GM23338 (cell line): ENCODE measurements around the gene LAX1. TPM values are rescaled to one million over a fixed set of nuclear protein-coding genes. Genes with fewer than 3 reads are reported as not detected.

Experiments
- ATAC-seq: fragments of 200-7000 bp; cut with Tn5 transposase; 3 replicates; pipeline ENCODE4 v1.9.1; 2020
- DNase-seq: peaks from one replicate; pipeline ENCODE4 v3.0.0-alpha.2; 2015; ENCODE audit warnings: low spot score
- H2AFZ ChIP-seq: fragments of 200-600 bp; sonication (generic); 2 replicates; pipeline ENCODE4 v1.8.0; 2016; ENCODE audit warnings: antibody characterized with exemption, mild to moderate bottlenecking, moderate library complexity
- H3F3A ChIP-seq: fragments of 200-600 bp; sonication (generic); replicated peaks from 2 replicates; pipeline ENCODE4 v1.8.0; 2017; ENCODE audit warnings: antibody characterized with exemption, mixed run types, low read depth
- H3K27ac ChIP-seq: fragments of 200-600 bp; sonication (generic); 2 replicates; pipeline ENCODE4 v1.6.1; 2016; ENCODE audit warnings: low read depth
- H3K27me3 ChIP-seq: fragments of 200-600 bp; sonication (generic); 2 replicates; pipeline ENCODE4 v1.8.0; 2016; ENCODE audit warnings: mild to moderate bottlenecking, mixed run types, moderate library complexity; ENCODE audit not compliant: insufficient read depth
- H3K36me3 ChIP-seq: fragments of 200-600 bp; sonication (generic); 2 replicates; pipeline ENCODE4 v1.8.0; 2016; ENCODE audit warnings: mild to moderate bottlenecking; ENCODE audit not compliant: insufficient read depth
- H3K4me1 ChIP-seq: fragments of 200-600 bp; sonication (generic); 2 replicates; pipeline ENCODE4 v1.8.0; 2016; ENCODE audit warnings: mild to moderate bottlenecking, moderate library complexity; ENCODE audit not compliant: insufficient read depth
- H3K4me2 ChIP-seq: fragments of 200-600 bp; sonication (generic); 2 replicates; pipeline ENCODE4 v1.7.1; 2017; ENCODE audit warnings: mixed run types
- H3K4me3 ChIP-seq: fragments of 200-600 bp; sonication (generic); 2 replicates; pipeline ENCODE4 v1.6.1; 2016; ENCODE audit warnings: mixed run types
- H3K79me2 ChIP-seq: fragments of 200-600 bp; sonication (generic); replicated peaks from 2 replicates; pipeline ENCODE4 v1.8.0; 2017; ENCODE audit warnings: mild to moderate bottlenecking; ENCODE audit not compliant: insufficient read depth
- H3K9me2 ChIP-seq: fragments of 200-600 bp; sonication (generic); 2 replicates; pipeline ENCODE4 v1.8.0; 2017; ENCODE audit not compliant: insufficient read depth
- H4K20me1 ChIP-seq: fragments of 200-600 bp; sonication (generic); replicated peaks from 2 replicates; pipeline ENCODE4 v1.8.0; 2017; ENCODE audit warnings: mild to moderate bottlenecking; ENCODE audit not compliant: insufficient read depth
- H3K27ac Mint-ChIP-seq: 2 replicates; pipeline ENCODE4 v1.8.0; 2020; ENCODE audit warnings: inconsistent platforms, mild to moderate bottlenecking, moderate library complexity, mixed read lengths
- H3K27me3 Mint-ChIP-seq: 3 replicates; pipeline ENCODE4 v1.8.0; 2022; ENCODE audit warnings: low read depth, mild to moderate bottlenecking, moderate library complexity, mixed read lengths, inconsistent platforms; ENCODE audit not compliant: insufficient read depth, poor library complexity
- H3K36me3 Mint-ChIP-seq: 3 replicates; pipeline ENCODE4 v1.8.0; 2021; ENCODE audit warnings: low read depth, mild to moderate bottlenecking, inconsistent platforms, moderate library complexity, mixed read lengths
- H3K4me1 Mint-ChIP-seq: 3 replicates; pipeline ENCODE4 v1.8.0; 2020; ENCODE audit warnings: mild to moderate bottlenecking, inconsistent platforms, mixed read lengths
- H3K4me3 Mint-ChIP-seq: 3 replicates; pipeline ENCODE4 v1.8.0; 2021; ENCODE audit warnings: moderate library complexity, mild to moderate bottlenecking, inconsistent platforms, mixed read lengths
- H3K9me3 Mint-ChIP-seq: 3 replicates; pipeline ENCODE4 v1.8.0; 2020; ENCODE audit warnings: moderate library complexity, mild to moderate bottlenecking, inconsistent platforms, mixed read lengths
- EZH2 ChIP-seq: fragments of 200-600 bp; sonication (generic); IDR thresholded peaks from one replicate; pipeline ENCODE4 v1.8.0; 2017; ENCODE audit warnings: antibody characterized with exemption, mild to moderate bottlenecking, low read depth; ENCODE audit not compliant: unreplicated experiment
- EZH2phosphoT487 ChIP-seq: fragments of 200-600 bp; sonication (generic); IDR thresholded peaks from one replicate; pipeline ENCODE4 v1.8.1; 2018; ENCODE audit warnings: antibody characterized with exemption; ENCODE audit not compliant: unreplicated experiment
- NANOG ChIP-seq: IDR thresholded peaks from 2 replicates; pipeline ENCODE4 v1.6.1; 2016; ENCODE audit warnings: antibody characterized with exemption, borderline replicate concordance
- POLR2AphosphoS5 ChIP-seq: IDR thresholded peaks from 2 replicates; pipeline ENCODE4 v1.6.1; 2016; ENCODE audit warnings: antibody characterized with exemption, low read depth
- STAT1 ChIP-seq: IDR thresholded peaks from one replicate; pipeline ENCODE4 v1.6.1; 2016; ENCODE audit warnings: antibody characterized with exemption; ENCODE audit not compliant: unreplicated experiment
- ZNF114 ChIP-seq: fragments of 250-450 bp; sonication (Bioruptor Pico); IDR thresholded peaks from 2 replicates; pipeline ENCODE4 v1.5.0; 2020; ENCODE audit warnings: mild to moderate bottlenecking, moderate library complexity
- ZNF331 ChIP-seq: fragments of 250-450 bp; sonication (Bioruptor Pico); IDR thresholded peaks from 2 replicates; pipeline ENCODE4 v1.5.0; 2020; ENCODE audit warnings: low read depth, mild to moderate bottlenecking, moderate library complexity
- polyA plus RNA-seq: library from polyadenylated mRNA; unstranded; fragments of >200 nt; fragmentation: Nextera tagmentation; extraction: Ambion mirVana; gene quantifications from 2 replicates; pipeline ENCODE4 v1.2.1, GENCODE V29; 2016
- total RNA-seq: library from RNA; depleted of rRNA; stranded (reverse); fragments of >200 nt; shearing (Covaris generic); gene quantifications from 2 replicates; pipeline ENCODE4 v1.2.3, GENCODE V29; 2014
- TF ChIP-seq, protein P1 (sequence below), 2 experiments: fragments of 200-600 bp in 1 of 2; sonication (generic) in 1 of 2; conservative IDR thresholded peaks; 2 replicates each; pipeline versions ENCODE4 v1.5.1 to v1.6.1; 2016 to 2017; ENCODE audit warnings: antibody characterized with exemption in 2 of 2, low read depth in 2 of 2, mild to moderate bottlenecking in 2 of 2, moderate library complexity in 1 of 2
- TF ChIP-seq, protein P2 (sequence below): fragments of 250-450 bp; sonication (Bioruptor Pico); IDR thresholded peaks from 2 replicates; pipeline ENCODE4 v1.5.0; 2020; ENCODE audit warnings: mild to moderate bottlenecking, moderate library complexity
- TF ChIP-seq, protein P3 (sequence below): IDR thresholded peaks from 2 replicates; pipeline ENCODE4 v1.6.1; 2016; ENCODE audit warnings: antibody characterized with exemption
- TF ChIP-seq, protein P4 (sequence below): IDR thresholded peaks from one replicate; pipeline ENCODE4 v1.6.1; 2018; ENCODE audit warnings: antibody characterized with exemption; ENCODE audit not compliant: unreplicated experiment

The LAX1 gene
- total and polyA plus RNA-seq, 2 experiments from 2014 or later: not detected

DNA sequence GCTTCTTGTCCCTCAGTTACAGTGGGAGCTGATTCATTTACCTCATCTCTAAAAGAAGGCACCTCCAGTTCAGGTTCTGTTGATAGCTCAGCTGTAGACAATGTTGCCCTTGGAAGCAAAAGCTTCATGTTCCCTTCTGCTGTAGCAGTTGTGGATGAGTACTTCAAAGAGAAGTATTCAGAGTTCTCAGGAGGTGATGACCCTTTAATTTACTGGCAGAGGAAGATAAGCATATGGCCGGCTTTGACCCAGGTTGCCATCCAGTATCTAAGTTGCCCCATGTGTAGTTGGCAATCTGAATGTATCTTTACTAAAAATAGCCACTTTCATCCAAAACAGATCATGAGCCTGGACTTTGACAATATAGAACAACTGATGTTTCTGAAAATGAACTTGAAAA lies 35.0 kb downstream of the LAX1 start (continued):
- TF ChIP-seq, protein P1, sequence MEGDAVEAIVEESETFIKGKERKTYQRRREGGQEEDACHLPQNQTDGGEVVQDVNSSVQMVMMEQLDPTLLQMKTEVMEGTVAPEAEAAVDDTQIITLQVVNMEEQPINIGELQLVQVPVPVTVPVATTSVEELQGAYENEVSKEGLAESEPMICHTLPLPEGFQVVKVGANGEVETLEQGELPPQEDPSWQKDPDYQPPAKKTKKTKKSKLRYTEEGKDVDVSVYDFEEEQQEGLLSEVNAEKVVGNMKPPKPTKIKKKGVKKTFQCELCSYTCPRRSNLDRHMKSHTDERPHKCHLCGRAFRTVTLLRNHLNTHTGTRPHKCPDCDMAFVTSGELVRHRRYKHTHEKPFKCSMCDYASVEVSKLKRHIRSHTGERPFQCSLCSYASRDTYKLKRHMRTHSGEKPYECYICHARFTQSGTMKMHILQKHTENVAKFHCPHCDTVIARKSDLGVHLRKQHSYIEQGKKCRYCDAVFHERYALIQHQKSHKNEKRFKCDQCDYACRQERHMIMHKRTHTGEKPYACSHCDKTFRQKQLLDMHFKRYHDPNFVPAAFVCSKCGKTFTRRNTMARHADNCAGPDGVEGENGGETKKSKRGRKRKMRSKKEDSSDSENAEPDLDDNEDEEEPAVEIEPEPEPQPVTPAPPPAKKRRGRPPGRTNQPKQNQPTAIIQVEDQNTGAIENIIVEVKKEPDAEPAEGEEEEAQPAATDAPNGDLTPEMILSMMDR (conservative IDR thresholded peaks at IDR 0.05; ENCODE audit: low read depth in 2 of 2): no peak
- TF ChIP-seq, protein P2, sequence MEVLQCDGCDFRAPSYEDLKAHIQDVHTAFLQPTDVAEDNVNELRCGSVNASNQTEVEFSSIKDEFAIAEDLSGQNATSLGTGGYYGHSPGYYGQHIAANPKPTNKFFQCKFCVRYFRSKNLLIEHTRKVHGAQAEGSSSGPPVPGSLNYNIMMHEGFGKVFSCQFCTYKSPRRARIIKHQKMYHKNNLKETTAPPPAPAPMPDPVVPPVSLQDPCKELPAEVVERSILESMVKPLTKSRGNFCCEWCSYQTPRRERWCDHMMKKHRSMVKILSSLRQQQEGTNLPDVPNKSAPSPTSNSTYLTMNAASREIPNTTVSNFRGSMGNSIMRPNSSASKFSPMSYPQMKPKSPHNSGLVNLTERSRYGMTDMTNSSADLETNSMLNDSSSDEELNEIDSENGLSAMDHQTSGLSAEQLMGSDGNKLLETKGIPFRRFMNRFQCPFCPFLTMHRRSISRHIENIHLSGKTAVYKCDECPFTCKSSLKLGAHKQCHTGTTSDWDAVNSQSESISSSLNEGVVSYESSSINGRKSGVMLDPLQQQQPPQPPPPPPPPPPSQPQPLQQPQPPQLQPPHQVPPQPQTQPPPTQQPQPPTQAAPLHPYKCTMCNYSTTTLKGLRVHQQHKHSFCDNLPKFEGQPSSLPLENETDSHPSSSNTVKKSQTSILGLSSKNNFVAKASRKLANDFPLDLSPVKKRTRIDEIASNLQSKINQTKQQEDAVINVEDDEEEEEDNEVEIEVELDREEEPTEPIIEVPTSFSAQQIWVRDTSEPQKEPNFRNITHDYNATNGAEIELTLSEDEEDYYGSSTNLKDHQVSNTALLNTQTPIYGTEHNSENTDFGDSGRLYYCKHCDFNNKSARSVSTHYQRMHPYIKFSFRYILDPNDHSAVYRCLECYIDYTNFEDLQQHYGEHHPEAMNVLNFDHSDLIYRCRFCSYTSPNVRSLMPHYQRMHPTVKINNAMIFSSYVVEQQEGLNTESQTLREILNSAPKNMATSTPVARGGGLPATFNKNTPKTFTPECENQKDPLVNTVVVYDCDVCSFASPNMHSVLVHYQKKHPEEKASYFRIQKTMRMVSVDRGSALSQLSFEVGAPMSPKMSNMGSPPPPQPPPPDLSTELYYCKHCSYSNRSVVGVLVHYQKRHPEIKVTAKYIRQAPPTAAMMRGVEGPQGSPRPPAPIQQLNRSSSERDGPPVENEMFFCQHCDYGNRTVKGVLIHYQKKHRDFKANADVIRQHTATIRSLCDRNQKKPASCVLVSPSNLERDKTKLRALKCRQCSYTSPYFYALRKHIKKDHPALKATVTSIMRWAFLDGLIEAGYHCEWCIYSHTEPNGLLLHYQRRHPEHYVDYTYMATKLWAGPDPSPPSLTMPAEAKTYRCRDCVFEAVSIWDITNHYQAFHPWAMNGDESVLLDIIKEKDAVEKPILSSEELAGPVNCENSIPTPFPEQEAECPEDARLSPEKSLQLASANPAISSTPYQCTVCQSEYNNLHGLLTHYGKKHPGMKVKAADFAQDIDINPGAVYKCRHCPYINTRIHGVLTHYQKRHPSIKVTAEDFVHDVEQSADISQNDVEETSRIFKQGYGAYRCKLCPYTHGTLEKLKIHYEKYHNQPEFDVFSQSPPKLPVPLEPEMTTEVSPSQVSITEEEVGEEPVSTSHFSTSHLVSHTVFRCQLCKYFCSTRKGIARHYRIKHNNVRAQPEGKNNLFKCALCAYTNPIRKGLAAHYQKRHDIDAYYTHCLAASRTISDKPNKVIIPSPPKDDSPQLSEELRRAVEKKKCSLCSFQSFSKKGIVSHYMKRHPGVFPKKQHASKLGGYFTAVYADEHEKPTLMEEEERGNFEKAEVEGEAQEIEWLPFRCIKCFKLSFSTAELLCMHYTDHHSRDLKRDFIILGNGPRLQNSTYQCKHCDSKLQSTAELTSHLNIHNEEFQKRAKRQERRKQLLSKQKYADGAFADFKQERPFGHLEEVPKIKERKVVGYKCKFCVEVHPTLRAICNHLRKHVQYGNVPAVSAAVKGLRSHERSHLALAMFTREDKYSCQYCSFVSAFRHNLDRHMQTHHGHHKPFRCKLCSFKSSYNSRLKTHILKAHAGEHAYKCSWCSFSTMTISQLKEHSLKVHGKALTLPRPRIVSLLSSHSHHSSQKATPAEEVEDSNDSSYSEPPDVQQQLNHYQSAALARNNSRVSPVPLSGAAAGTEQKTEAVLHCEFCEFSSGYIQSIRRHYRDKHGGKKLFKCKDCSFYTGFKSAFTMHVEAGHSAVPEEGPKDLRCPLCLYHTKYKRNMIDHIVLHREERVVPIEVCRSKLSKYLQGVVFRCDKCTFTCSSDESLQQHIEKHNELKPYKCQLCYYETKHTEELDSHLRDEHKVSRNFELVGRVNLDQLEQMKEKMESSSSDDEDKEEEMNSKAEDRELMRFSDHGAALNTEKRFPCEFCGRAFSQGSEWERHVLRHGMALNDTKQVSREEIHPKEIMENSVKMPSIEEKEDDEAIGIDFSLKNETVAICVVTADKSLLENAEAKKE (CRISPR knock-in tag): no peak
- no peak for TF ChIP-seq EZH2phosphoT487
- no peak for TF ChIP-seq NANOG
- no peak for TF ChIP-seq ZNF114 (CRISPR knock-in tag)

DNA sequence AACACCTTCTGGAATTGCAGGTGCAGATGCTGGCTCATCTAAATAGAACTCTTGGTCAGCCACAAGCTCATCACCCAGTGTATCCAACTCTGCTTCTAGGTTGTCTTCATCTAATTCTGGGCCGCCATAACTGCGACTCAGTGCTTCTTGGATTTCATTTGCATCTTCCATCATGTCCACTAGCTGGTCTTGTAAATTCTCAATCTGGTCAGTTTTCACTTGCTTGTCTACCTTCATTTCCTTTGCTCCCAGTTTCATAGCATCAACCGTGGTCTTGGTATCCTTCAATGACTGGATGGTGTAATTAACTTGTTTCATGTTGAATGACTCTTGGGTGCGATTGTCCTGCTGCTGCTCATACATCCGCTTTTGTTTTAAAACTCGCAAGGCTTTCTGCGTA lies 40.7 kb downstream of the LAX1 start:
- H3K9me3 Mint-ChIP-seq: no peaks in the 10 kb centered on the region; the same call in 2 of the 3 replicates
- peaks cover 100% of the 10 kb centered on the region for H3K79me2 ChIP-seq
- ATAC-seq (no peak), DNase-seq (no peak)
- no peak overlapping the region for H2AFZ ChIP-seq
- no peaks in the 10 kb centered on the region for H3K27me3 ChIP-seq
- H3F3A ChIP-seq: no peaks in the 10 kb centered on the region
- no peak overlapping the region for H3K4me2 ChIP-seq
- H3K4me3 Mint-ChIP-seq: no peak overlapping the region
- H3K36me3 Mint-ChIP-seq: peaks cover 52% of the 10 kb centered on the region
- no peak overlapping the region for H3K4me3 ChIP-seq
- no peaks in the 10 kb centered on the region for H3K27me3 Mint-ChIP-seq
- H4K20me1 ChIP-seq: peaks cover 35% of the 10 kb centered on the region
- peaks cover 9% of the 10 kb centered on the region; the same call in 1 of the 2 replicates for H3K36me3 ChIP-seq
- no peak overlapping the region for H3K27ac Mint-ChIP-seq
- no peaks in the 10 kb centered on the region for H3K9me2 ChIP-seq
- H3K4me1 ChIP-seq: no peaks in the 10 kb centered on the region
- no peak overlapping the region for H3K27ac ChIP-seq
- no peaks in the 10 kb centered on the region; the same call in 1 of the 3 replicates for H3K4me1 Mint-ChIP-seq
- TF ChIP-seq, protein P3, sequence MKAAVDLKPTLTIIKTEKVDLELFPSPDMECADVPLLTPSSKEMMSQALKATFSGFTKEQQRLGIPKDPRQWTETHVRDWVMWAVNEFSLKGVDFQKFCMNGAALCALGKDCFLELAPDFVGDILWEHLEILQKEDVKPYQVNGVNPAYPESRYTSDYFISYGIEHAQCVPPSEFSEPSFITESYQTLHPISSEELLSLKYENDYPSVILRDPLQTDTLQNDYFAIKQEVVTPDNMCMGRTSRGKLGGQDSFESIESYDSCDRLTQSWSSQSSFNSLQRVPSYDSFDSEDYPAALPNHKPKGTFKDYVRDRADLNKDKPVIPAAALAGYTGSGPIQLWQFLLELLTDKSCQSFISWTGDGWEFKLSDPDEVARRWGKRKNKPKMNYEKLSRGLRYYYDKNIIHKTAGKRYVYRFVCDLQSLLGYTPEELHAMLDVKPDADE: no peak
- TF ChIP-seq ZNF331 (no peak), POLR2AphosphoS5 (no peak), EZH2phosphoT487 (no peak), ZNF114 (CRISPR knock-in tag) (no peak), STAT1 (no peak), NANOG (no peak), EZH2 (no peak)
- TF ChIP-seq, protein P4, sequence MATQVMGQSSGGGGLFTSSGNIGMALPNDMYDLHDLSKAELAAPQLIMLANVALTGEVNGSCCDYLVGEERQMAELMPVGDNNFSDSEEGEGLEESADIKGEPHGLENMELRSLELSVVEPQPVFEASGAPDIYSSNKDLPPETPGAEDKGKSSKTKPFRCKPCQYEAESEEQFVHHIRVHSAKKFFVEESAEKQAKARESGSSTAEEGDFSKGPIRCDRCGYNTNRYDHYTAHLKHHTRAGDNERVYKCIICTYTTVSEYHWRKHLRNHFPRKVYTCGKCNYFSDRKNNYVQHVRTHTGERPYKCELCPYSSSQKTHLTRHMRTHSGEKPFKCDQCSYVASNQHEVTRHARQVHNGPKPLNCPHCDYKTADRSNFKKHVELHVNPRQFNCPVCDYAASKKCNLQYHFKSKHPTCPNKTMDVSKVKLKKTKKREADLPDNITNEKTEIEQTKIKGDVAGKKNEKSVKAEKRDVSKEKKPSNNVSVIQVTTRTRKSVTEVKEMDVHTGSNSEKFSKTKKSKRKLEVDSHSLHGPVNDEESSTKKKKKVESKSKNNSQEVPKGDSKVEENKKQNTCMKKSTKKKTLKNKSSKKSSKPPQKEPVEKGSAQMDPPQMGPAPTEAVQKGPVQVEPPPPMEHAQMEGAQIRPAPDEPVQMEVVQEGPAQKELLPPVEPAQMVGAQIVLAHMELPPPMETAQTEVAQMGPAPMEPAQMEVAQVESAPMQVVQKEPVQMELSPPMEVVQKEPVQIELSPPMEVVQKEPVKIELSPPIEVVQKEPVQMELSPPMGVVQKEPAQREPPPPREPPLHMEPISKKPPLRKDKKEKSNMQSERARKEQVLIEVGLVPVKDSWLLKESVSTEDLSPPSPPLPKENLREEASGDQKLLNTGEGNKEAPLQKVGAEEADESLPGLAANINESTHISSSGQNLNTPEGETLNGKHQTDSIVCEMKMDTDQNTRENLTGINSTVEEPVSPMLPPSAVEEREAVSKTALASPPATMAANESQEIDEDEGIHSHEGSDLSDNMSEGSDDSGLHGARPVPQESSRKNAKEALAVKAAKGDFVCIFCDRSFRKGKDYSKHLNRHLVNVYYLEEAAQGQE: no peak
